Stimulated activated CD4-positive, alpha-beta T cell treated with anti-CD3 and anti-CD28 coated beads, Interleukin-15, amount 100 ng/mL, for 1 hour (primary cell): ENCODE results near the gene MORN2.

Experiments
- DNase-seq, 2 donors: peaks; one replicate each; pipeline ENCODE4 v3.0.0-alpha.2; 2020; ENCODE audit warnings: low read depth in 1 of 2, low spot score in 1 of 2

Gene MORN2

DNA sequence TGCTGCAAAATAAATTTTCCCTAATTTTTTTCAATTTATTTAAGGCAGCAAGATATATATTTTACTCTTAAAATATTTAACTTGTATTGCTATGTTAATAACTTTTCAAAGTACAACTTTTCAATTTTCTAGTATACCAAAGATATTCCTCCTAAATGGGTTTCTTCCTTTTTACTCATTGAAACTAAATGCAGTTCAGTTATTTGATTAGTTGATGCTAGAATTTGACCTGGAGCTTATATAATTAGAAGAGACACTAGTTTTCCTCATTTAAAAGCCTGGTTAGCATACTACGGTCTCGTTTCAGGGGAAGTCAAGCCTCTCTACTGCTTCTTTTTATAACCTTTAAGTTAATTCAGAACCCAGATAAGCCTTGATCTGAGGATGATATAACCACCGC is 13.8 kb downstream of the MORN2 start, which contains the start of gene ARHGEF33:
Gene ARHGEF33 (plus strand): TSS at position 301 of the 400 bp plus-strand sequence. CDS start 29,573 bp downstream, outside the sequence.
- DNase-seq: no peak

DNA sequence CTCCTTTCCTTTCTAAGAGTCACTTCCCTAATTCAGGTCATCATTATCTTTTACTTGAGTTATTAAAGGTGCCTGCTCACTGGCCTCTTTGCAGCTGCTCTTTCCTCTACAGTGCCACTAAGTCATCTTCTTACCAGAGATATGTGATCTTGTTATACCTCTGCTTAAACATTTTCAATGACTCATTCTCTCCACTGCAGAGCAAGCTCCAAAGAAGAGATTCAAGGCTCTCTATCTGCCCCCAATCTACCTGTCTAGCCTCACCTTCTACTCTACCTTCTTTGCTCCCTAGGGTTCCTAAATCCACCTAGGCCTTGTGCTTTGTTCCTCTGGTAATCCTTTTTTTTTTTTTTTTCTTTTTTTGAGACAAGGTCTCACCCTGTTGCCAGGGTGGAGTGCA is 17.0 kb downstream of the MORN2 start:
- DNase-seq: no peak

- DNase-seq: no peak
These were observed 22.5 kb downstream of the MORN2 start for GRCh38 chr2:38898256-38898655.

DNA sequence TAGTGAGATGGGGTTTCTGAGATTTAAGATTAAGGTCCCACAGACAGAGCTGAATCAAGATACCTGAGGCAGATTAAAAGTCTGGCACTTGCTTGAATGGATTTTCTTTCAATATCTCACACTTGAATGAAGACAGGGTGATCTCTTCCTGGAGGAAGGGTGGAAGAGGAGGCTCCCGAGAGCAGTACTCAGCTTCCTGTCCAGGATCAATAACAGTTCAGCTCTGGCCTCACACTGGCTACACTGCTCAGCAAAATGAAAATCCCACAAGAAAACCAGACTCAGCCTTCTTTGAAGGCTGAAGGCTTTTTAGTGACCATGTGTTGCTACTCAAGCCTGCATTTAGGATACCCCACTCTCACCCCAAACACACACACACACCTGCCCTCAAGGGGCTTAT is 24.9 kb downstream of the MORN2 start:
- DNase-seq: no peak

- no peak for DNase-seq
These were observed 29.5 kb downstream of the MORN2 start for GRCh38 chr2:38905251-38905650.

DNA sequence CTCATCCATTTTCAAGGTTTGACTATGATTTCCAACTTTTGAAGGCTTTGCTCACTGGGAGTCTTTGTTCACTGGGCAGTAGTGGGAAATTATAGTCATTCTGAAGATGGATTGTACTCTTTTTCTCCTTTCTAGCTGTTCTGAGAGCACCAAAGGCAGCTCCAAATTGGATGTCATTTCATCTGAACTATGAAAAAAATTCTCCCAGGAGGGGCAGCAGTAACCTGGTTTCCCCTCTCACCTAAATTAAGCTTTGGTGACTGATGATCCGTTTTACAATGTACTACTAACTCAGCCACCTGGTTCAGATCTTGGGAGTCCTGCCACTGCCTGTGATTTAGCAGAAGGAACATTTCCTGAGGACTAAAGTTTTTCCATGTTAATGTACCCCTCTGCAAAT is 31.5 kb downstream of the MORN2 start:
- DNase-seq: no peak

GRCh38 chr2:38907743-38908562 is 32.2 kb downstream of the MORN2 start:
- DNase-seq: no peak

DNA sequence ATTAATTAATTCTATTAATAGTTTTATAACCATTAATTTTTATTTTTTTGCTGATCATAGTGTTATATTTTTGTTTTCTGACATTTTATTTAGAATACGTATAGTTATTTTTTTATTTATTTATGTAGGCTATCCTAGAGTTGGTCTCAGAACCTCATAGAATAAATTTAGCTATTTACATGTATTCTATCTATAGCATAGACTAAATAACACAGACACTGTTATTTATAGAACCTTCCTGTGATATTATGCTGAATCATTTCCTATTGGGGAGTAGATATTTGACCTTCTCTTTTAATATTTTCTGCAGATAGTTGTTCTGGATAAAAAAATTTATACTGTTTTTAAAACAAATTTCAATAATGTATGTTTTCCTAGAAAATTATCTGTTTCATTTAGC is 34.1 kb downstream of the MORN2 start:
- no peak for DNase-seq

DNA sequence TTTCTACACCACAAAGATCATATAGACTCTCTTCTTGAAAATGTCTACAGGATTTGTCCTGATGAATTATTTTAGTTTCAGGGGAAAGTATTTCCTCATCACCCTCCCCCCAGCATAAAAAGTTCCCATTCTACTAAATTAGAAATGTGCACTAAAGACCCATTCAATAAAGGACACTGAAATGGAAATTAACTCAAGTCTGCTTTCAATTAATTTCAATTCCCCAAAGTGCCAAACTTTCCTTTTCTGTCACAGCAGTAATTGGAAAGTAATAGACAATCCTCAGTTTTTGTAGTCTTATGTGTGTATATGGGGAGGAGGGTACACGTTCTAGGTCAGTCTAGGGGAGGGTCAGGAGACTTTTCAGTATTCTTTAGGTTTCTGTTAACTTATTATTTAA is 35.4 kb downstream of the MORN2 start:
- no peak for DNase-seq

GRCh38 chr2:38912619-38913018 is 36.8 kb downstream of the MORN2 start:
- no peak for DNase-seq

- DNase-seq: no peak
These were observed 46.6 kb downstream of the MORN2 start for GRCh38 chr2:38922389-38922788.

GRCh38 chr2:38922902-38923301 is 47.1 kb downstream of the MORN2 start:
- no peak for DNase-seq

- DNase-seq: no peak
These were observed 50.2 kb downstream of the MORN2 start for GRCh38 chr2:38925982-38926381.

GRCh38 chr2:38930600-38930999 is 54.8 kb downstream of the MORN2 start:
- DNase-seq: no peak
